GM23338 (cell line): ENCODE results near the gene TYSND1. TPM values are rescaled to one million over a fixed set of nuclear protein-coding genes. Genes with fewer than 3 reads are reported as not detected.

Experiments used
- ATAC-seq: fragments of 200-7000 bp; cut with Tn5 transposase; 3 replicates; pipeline ENCODE4 v1.9.1; 2020
- DNase-seq: peaks from one replicate; pipeline ENCODE4 v3.0.0-alpha.2; 2015; ENCODE audit warnings: low spot score
- H2AFZ ChIP-seq: fragments of 200-600 bp; sonication (generic); 2 replicates; pipeline ENCODE4 v1.8.0; 2016; ENCODE audit warnings: antibody characterized with exemption, mild to moderate bottlenecking, moderate library complexity
- H3F3A ChIP-seq: fragments of 200-600 bp; sonication (generic); replicated peaks from 2 replicates; pipeline ENCODE4 v1.8.0; 2017; ENCODE audit warnings: antibody characterized with exemption, mixed run types, low read depth
- H3K27ac ChIP-seq: fragments of 200-600 bp; sonication (generic); 2 replicates; pipeline ENCODE4 v1.6.1; 2016; ENCODE audit warnings: low read depth
- H3K27me3 ChIP-seq: fragments of 200-600 bp; sonication (generic); 2 replicates; pipeline ENCODE4 v1.8.0; 2016; ENCODE audit warnings: mild to moderate bottlenecking, mixed run types, moderate library complexity; ENCODE audit not compliant: insufficient read depth
- H3K36me3 ChIP-seq: fragments of 200-600 bp; sonication (generic); 2 replicates; pipeline ENCODE4 v1.8.0; 2016; ENCODE audit warnings: mild to moderate bottlenecking; ENCODE audit not compliant: insufficient read depth
- H3K4me1 ChIP-seq: fragments of 200-600 bp; sonication (generic); 2 replicates; pipeline ENCODE4 v1.8.0; 2016; ENCODE audit warnings: mild to moderate bottlenecking, moderate library complexity; ENCODE audit not compliant: insufficient read depth
- H3K4me2 ChIP-seq: fragments of 200-600 bp; sonication (generic); 2 replicates; pipeline ENCODE4 v1.7.1; 2017; ENCODE audit warnings: mixed run types
- H3K4me3 ChIP-seq: fragments of 200-600 bp; sonication (generic); 2 replicates; pipeline ENCODE4 v1.6.1; 2016; ENCODE audit warnings: mixed run types
- H3K79me2 ChIP-seq: fragments of 200-600 bp; sonication (generic); replicated peaks from 2 replicates; pipeline ENCODE4 v1.8.0; 2017; ENCODE audit warnings: mild to moderate bottlenecking; ENCODE audit not compliant: insufficient read depth
- H3K9me2 ChIP-seq: fragments of 200-600 bp; sonication (generic); 2 replicates; pipeline ENCODE4 v1.8.0; 2017; ENCODE audit not compliant: insufficient read depth
- H4K20me1 ChIP-seq: fragments of 200-600 bp; sonication (generic); replicated peaks from 2 replicates; pipeline ENCODE4 v1.8.0; 2017; ENCODE audit warnings: mild to moderate bottlenecking; ENCODE audit not compliant: insufficient read depth
- H3K27ac Mint-ChIP-seq: 2 replicates; pipeline ENCODE4 v1.8.0; 2020; ENCODE audit warnings: inconsistent platforms, mild to moderate bottlenecking, moderate library complexity, mixed read lengths
- H3K27me3 Mint-ChIP-seq: 3 replicates; pipeline ENCODE4 v1.8.0; 2022; ENCODE audit warnings: low read depth, mild to moderate bottlenecking, moderate library complexity, mixed read lengths, inconsistent platforms; ENCODE audit not compliant: insufficient read depth, poor library complexity
- H3K36me3 Mint-ChIP-seq: 3 replicates; pipeline ENCODE4 v1.8.0; 2021; ENCODE audit warnings: low read depth, mild to moderate bottlenecking, inconsistent platforms, moderate library complexity, mixed read lengths
- H3K4me1 Mint-ChIP-seq: 3 replicates; pipeline ENCODE4 v1.8.0; 2020; ENCODE audit warnings: mild to moderate bottlenecking, inconsistent platforms, mixed read lengths
- H3K4me3 Mint-ChIP-seq: 3 replicates; pipeline ENCODE4 v1.8.0; 2021; ENCODE audit warnings: moderate library complexity, mild to moderate bottlenecking, inconsistent platforms, mixed read lengths
- H3K9me3 Mint-ChIP-seq: 3 replicates; pipeline ENCODE4 v1.8.0; 2020; ENCODE audit warnings: moderate library complexity, mild to moderate bottlenecking, inconsistent platforms, mixed read lengths
- CREB1 ChIP-seq: fragments of 250-450 bp; sonication (Bioruptor Pico); IDR thresholded peaks from 2 replicates; pipeline ENCODE4 v1.5.0; 2020; ENCODE audit warnings: low read depth, mild to moderate bottlenecking, moderate library complexity
- EZH2 ChIP-seq: fragments of 200-600 bp; sonication (generic); IDR thresholded peaks from one replicate; pipeline ENCODE4 v1.8.0; 2017; ENCODE audit warnings: antibody characterized with exemption, mild to moderate bottlenecking, low read depth; ENCODE audit not compliant: unreplicated experiment
- EZH2phosphoT487 ChIP-seq: fragments of 200-600 bp; sonication (generic); IDR thresholded peaks from one replicate; pipeline ENCODE4 v1.8.1; 2018; ENCODE audit warnings: antibody characterized with exemption; ENCODE audit not compliant: unreplicated experiment
- JUNB ChIP-seq: IDR thresholded peaks from one replicate; pipeline ENCODE4 v1.6.1; 2016; ENCODE audit warnings: antibody characterized with exemption; ENCODE audit not compliant: unreplicated experiment
- NANOG ChIP-seq: IDR thresholded peaks from 2 replicates; pipeline ENCODE4 v1.6.1; 2016; ENCODE audit warnings: antibody characterized with exemption, borderline replicate concordance
- POLR2AphosphoS5 ChIP-seq: IDR thresholded peaks from 2 replicates; pipeline ENCODE4 v1.6.1; 2016; ENCODE audit warnings: antibody characterized with exemption, low read depth
- STAT1 ChIP-seq: IDR thresholded peaks from one replicate; pipeline ENCODE4 v1.6.1; 2016; ENCODE audit warnings: antibody characterized with exemption; ENCODE audit not compliant: unreplicated experiment
- ZNF114 ChIP-seq: fragments of 250-450 bp; sonication (Bioruptor Pico); IDR thresholded peaks from 2 replicates; pipeline ENCODE4 v1.5.0; 2020; ENCODE audit warnings: mild to moderate bottlenecking, moderate library complexity
- ZNF331 ChIP-seq: fragments of 250-450 bp; sonication (Bioruptor Pico); IDR thresholded peaks from 2 replicates; pipeline ENCODE4 v1.5.0; 2020; ENCODE audit warnings: low read depth, mild to moderate bottlenecking, moderate library complexity
- polyA plus RNA-seq: library from polyadenylated mRNA; unstranded; fragments of >200 nt; fragmentation: Nextera tagmentation; extraction: Ambion mirVana; gene quantifications from 2 replicates; pipeline ENCODE4 v1.2.1, GENCODE V29; 2016
- total RNA-seq: library from RNA; depleted of rRNA; stranded (reverse); fragments of >200 nt; shearing (Covaris generic); gene quantifications from 2 replicates; pipeline ENCODE4 v1.2.3, GENCODE V29; 2014
- TF ChIP-seq, protein P1 (sequence below), 2 experiments: fragments of 200-600 bp in 1 of 2; sonication (generic) in 1 of 2; conservative IDR thresholded peaks; 2 replicates each; pipeline versions ENCODE4 v1.5.1 to v1.6.1; 2016 to 2017; ENCODE audit warnings: antibody characterized with exemption in 2 of 2, low read depth in 2 of 2, mild to moderate bottlenecking in 2 of 2, moderate library complexity in 1 of 2
- TF ChIP-seq, protein P2 (sequence below): IDR thresholded peaks from one replicate; pipeline ENCODE4 v1.6.1; 2018; ENCODE audit warnings: antibody characterized with exemption; ENCODE audit not compliant: unreplicated experiment
- TF ChIP-seq, protein P3 (sequence below): IDR thresholded peaks from 2 replicates; pipeline ENCODE4 v1.6.1; 2016; ENCODE audit warnings: antibody characterized with exemption
- TF ChIP-seq, protein P4 (sequence below): fragments of 250-450 bp; sonication (Bioruptor Pico); IDR thresholded peaks from 2 replicates; pipeline ENCODE4 v1.5.0; 2020; ENCODE audit warnings: mild to moderate bottlenecking, moderate library complexity

The TYSND1 gene
- total and polyA plus RNA-seq, 2 experiments from 2014 or later, result 5.2 to 19.5 TPM

DNA sequence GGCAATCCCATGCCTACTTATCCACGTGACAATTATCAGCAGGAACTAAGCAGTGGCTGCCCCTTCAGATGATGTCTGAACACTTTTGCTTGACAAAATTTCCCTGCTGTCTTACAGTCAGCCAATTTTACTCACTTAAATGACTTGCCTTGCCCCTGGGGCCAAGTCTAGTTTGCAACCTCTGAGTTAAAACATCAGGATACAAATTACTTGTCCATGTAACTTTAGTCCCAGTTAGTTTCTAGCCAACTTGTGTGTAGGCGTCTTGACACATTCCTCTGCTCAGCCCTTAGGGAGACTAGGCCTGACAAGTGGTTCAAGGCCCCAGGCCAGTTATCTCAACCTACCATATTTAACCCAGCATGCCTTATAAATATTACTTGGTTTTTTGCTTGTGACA is 11.6 kb upstream of the TYSND1 start:
- Histone ChIP-seq H3K4me2 (no peak overlapping the region), H3F3A (no peaks in the 10 kb centered on the region), H3K36me3 (peaks cover 14% of the 10 kb centered on the region; the same call in 1 of the 2 replicates), H4K20me1 (peaks cover 24% of the 10 kb centered on the region), H3K4me3 (no peak overlapping the region), H3K9me2 (no peaks in the 10 kb centered on the region), H3K27me3 (no peaks in the 10 kb centered on the region), H2AFZ (no peak overlapping the region), H3K27ac (no peak overlapping the region), H3K79me2 (peaks cover 41% of the 10 kb centered on the region), H3K4me1 (peaks cover 10% of the 10 kb centered on the region)
- peaks cover 17% of the 10 kb centered on the region; the same call in 2 of the 3 replicates for H3K4me1 Mint-ChIP-seq
- H3K27ac Mint-ChIP-seq, result no peak overlapping the region
- DNase-seq, result no peak
- no peak overlapping the region for H3K4me3 Mint-ChIP-seq
- no peak for ATAC-seq
- no peaks in the 10 kb centered on the region for H3K9me3 Mint-ChIP-seq
- peaks cover 2% of the 10 kb centered on the region for H3K27me3 Mint-ChIP-seq
- peaks cover 53% of the 10 kb centered on the region for H3K36me3 Mint-ChIP-seq
- TF ChIP-seq POLR2AphosphoS5 (no peak), STAT1 (no peak), EZH2phosphoT487 (no peak), JUNB (no peak), ZNF331 (CRISPR knock-in tag) (no peak), EZH2 (no peak), NANOG (no peak), CREB1 (CRISPR knock-in tag) (no peak), ZNF114 (no peak)
- TF ChIP-seq, protein P1, sequence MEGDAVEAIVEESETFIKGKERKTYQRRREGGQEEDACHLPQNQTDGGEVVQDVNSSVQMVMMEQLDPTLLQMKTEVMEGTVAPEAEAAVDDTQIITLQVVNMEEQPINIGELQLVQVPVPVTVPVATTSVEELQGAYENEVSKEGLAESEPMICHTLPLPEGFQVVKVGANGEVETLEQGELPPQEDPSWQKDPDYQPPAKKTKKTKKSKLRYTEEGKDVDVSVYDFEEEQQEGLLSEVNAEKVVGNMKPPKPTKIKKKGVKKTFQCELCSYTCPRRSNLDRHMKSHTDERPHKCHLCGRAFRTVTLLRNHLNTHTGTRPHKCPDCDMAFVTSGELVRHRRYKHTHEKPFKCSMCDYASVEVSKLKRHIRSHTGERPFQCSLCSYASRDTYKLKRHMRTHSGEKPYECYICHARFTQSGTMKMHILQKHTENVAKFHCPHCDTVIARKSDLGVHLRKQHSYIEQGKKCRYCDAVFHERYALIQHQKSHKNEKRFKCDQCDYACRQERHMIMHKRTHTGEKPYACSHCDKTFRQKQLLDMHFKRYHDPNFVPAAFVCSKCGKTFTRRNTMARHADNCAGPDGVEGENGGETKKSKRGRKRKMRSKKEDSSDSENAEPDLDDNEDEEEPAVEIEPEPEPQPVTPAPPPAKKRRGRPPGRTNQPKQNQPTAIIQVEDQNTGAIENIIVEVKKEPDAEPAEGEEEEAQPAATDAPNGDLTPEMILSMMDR (conservative IDR thresholded peaks at IDR 0.05; ENCODE audit: low read depth in 2 of 2), result no peak
- TF ChIP-seq, protein P2, sequence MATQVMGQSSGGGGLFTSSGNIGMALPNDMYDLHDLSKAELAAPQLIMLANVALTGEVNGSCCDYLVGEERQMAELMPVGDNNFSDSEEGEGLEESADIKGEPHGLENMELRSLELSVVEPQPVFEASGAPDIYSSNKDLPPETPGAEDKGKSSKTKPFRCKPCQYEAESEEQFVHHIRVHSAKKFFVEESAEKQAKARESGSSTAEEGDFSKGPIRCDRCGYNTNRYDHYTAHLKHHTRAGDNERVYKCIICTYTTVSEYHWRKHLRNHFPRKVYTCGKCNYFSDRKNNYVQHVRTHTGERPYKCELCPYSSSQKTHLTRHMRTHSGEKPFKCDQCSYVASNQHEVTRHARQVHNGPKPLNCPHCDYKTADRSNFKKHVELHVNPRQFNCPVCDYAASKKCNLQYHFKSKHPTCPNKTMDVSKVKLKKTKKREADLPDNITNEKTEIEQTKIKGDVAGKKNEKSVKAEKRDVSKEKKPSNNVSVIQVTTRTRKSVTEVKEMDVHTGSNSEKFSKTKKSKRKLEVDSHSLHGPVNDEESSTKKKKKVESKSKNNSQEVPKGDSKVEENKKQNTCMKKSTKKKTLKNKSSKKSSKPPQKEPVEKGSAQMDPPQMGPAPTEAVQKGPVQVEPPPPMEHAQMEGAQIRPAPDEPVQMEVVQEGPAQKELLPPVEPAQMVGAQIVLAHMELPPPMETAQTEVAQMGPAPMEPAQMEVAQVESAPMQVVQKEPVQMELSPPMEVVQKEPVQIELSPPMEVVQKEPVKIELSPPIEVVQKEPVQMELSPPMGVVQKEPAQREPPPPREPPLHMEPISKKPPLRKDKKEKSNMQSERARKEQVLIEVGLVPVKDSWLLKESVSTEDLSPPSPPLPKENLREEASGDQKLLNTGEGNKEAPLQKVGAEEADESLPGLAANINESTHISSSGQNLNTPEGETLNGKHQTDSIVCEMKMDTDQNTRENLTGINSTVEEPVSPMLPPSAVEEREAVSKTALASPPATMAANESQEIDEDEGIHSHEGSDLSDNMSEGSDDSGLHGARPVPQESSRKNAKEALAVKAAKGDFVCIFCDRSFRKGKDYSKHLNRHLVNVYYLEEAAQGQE, result no peak
- TF ChIP-seq, protein P3, sequence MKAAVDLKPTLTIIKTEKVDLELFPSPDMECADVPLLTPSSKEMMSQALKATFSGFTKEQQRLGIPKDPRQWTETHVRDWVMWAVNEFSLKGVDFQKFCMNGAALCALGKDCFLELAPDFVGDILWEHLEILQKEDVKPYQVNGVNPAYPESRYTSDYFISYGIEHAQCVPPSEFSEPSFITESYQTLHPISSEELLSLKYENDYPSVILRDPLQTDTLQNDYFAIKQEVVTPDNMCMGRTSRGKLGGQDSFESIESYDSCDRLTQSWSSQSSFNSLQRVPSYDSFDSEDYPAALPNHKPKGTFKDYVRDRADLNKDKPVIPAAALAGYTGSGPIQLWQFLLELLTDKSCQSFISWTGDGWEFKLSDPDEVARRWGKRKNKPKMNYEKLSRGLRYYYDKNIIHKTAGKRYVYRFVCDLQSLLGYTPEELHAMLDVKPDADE, result no peak
- TF ChIP-seq, protein P4, sequence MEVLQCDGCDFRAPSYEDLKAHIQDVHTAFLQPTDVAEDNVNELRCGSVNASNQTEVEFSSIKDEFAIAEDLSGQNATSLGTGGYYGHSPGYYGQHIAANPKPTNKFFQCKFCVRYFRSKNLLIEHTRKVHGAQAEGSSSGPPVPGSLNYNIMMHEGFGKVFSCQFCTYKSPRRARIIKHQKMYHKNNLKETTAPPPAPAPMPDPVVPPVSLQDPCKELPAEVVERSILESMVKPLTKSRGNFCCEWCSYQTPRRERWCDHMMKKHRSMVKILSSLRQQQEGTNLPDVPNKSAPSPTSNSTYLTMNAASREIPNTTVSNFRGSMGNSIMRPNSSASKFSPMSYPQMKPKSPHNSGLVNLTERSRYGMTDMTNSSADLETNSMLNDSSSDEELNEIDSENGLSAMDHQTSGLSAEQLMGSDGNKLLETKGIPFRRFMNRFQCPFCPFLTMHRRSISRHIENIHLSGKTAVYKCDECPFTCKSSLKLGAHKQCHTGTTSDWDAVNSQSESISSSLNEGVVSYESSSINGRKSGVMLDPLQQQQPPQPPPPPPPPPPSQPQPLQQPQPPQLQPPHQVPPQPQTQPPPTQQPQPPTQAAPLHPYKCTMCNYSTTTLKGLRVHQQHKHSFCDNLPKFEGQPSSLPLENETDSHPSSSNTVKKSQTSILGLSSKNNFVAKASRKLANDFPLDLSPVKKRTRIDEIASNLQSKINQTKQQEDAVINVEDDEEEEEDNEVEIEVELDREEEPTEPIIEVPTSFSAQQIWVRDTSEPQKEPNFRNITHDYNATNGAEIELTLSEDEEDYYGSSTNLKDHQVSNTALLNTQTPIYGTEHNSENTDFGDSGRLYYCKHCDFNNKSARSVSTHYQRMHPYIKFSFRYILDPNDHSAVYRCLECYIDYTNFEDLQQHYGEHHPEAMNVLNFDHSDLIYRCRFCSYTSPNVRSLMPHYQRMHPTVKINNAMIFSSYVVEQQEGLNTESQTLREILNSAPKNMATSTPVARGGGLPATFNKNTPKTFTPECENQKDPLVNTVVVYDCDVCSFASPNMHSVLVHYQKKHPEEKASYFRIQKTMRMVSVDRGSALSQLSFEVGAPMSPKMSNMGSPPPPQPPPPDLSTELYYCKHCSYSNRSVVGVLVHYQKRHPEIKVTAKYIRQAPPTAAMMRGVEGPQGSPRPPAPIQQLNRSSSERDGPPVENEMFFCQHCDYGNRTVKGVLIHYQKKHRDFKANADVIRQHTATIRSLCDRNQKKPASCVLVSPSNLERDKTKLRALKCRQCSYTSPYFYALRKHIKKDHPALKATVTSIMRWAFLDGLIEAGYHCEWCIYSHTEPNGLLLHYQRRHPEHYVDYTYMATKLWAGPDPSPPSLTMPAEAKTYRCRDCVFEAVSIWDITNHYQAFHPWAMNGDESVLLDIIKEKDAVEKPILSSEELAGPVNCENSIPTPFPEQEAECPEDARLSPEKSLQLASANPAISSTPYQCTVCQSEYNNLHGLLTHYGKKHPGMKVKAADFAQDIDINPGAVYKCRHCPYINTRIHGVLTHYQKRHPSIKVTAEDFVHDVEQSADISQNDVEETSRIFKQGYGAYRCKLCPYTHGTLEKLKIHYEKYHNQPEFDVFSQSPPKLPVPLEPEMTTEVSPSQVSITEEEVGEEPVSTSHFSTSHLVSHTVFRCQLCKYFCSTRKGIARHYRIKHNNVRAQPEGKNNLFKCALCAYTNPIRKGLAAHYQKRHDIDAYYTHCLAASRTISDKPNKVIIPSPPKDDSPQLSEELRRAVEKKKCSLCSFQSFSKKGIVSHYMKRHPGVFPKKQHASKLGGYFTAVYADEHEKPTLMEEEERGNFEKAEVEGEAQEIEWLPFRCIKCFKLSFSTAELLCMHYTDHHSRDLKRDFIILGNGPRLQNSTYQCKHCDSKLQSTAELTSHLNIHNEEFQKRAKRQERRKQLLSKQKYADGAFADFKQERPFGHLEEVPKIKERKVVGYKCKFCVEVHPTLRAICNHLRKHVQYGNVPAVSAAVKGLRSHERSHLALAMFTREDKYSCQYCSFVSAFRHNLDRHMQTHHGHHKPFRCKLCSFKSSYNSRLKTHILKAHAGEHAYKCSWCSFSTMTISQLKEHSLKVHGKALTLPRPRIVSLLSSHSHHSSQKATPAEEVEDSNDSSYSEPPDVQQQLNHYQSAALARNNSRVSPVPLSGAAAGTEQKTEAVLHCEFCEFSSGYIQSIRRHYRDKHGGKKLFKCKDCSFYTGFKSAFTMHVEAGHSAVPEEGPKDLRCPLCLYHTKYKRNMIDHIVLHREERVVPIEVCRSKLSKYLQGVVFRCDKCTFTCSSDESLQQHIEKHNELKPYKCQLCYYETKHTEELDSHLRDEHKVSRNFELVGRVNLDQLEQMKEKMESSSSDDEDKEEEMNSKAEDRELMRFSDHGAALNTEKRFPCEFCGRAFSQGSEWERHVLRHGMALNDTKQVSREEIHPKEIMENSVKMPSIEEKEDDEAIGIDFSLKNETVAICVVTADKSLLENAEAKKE (CRISPR knock-in tag), result no peak
